Measurements from ENCODE around the gene CTXN3. TPM values are rescaled to one million over a fixed set of nuclear protein-coding genes. Genes with fewer than 3 reads are reported as not detected.
A peak's percentile ranks its signal among the peaks of the same experiment; 100 is the strongest.

Gene CTXN3
- total and polyA plus RNA-seq, 10 of the 15 experiments (the other 5 are each of a cell fraction or from before 2014, with no cell fraction given): not detected

DNA sequence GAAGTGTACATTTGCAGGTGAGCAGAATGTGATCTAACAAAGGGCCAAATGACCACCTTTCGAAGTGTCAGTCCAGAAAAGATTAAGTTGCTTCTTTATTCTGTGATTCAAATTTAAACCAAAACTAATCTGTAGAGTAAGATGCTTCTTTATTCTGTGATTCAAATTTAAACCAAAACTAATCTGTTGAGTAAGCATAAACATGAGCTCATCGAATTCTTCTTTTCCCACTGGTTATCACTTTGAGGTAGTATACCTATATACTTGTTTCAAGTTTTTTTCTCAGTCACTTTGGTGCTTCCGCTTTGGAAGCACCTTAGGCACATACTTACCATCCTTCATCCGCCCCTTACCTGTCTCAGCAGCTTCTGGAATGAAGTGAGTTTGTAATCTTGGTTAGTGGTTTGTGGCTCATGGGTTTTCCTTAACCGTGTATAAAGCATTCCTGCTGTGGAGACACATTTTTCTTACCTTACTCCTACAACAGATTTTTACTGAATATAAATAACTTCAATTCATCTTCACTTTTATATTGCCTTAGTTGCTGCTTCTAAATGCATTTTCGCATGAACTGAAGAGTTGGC lies 40.7 kb upstream of the CTXN3 start (continued):
- TF ChIP-seq YY1 (IDR thresholded peaks at IDR 0.05; ENCODE audit: low read depth, low read length) (no peak), ETV6 (conservative IDR thresholded peaks at IDR 0.05 in 1 of 2, IDR thresholded peaks at IDR 0.05 in 1 of 2; ENCODE audit: borderline replicate concordance in 1 of 2, low read depth in 1 of 2) (no peak), ZNF622 (IDR thresholded peaks at IDR 0.05) (no peak), HDGF (IDR thresholded peaks at IDR 0.05) (no peak), JUNB (IDR thresholded peaks at IDR 0.05) (peak; percentile 70), CREB1 (IDR thresholded peaks at IDR 0.05; ENCODE audit: low read depth) (no peak), ZNF217 (IDR thresholded peaks at IDR 0.05) (no peak)

- Histone ChIP-seq H3K4me1 (ENCODE audit: control insufficient read depth, insufficient read depth, low read length) (no peaks in the 10 kb centered on the region), H3K79me2 (ENCODE audit: control insufficient read depth, insufficient read depth, low read length) (no peaks in the 10 kb centered on the region), H3K27ac (ENCODE audit: control insufficient read depth, insufficient read depth) (no peak overlapping the region), H3K4me3 (no peak overlapping the region), H2AFZ (ENCODE audit: control insufficient read depth, low read depth, low read length) (no peak overlapping the region), H3K27me3 (replicated peaks in 1 of 2; ENCODE audit: control insufficient read depth in 2 of 2, insufficient read depth in 2 of 2, low read length in 1 of 2) (0 out of 4 replicates have a peak, but pooled peaks cover 0 to 3% of the 10 kb centered on the region in 2 experiments), H3K9me3 (replicated peaks; ENCODE audit: control insufficient read depth, insufficient read depth, low read length) (no peaks in the 10 kb centered on the region), H3K36me3 (ENCODE audit: control insufficient read depth in 2 of 2, insufficient read depth in 2 of 2, low read length in 1 of 2) (no peaks in the 10 kb centered on the region), H3K4me2 (ENCODE audit: control insufficient read depth, insufficient read depth) (no peak overlapping the region), H4K20me1 (ENCODE audit: control insufficient read depth, insufficient read depth) (no peaks in the 10 kb centered on the region), H3K9ac (ENCODE audit: control insufficient read depth, insufficient read depth, low read length) (no peak overlapping the region)
- ChIA-PET SMC1A (ENCODE audit: uncharacterized antibody, unreplicated experiment) (interaction anchor here (0.8 to 1.4 kb wide), 5 partner anchors 10 to 89 kb away, joined by 3 to 5 read pairs (median 4); no protein-coding TSS in a partner anchor), POLR2A (interaction anchor here (1.5 kb wide), 2 partner anchors 9 to 37 kb away, joined by 3 to 4 read pairs; no protein-coding TSS in a partner anchor), RAD21 (ENCODE audit: unreplicated experiment) (interaction anchor here (1.1 to 2.3 kb wide), 4 partner anchors 9 to 38 kb away, joined by 3 to 12 read pairs (median 3); no protein-coding TSS in a partner anchor), CTCF (interaction anchor here (1.3 to 2.0 kb wide), 3 partner anchors 36 to 45 kb away, joined by 3 to 7 read pairs (median 3); no protein-coding TSS in a partner anchor)
- in situ Hi-C loops (cut with MboI): no loop called here
- ATAC-seq (no peak), FAIRE-seq (no peak), DNase-seq (ENCODE audit: low read depth, low spot score) (no peak)
- WGBS (ENCODE audit: insufficient coverage, insufficient replicate concordance, low lambda C conversion rate, missing lambda C conversion rate): 38% methylated on average over 2 of the region's 2 CpGs
- no TSS peak for BruUV-seq (replicated peaks)
- intact Hi-C loops (cut with micrococcal nuclease; ENCODE audit: unreplicated experiment): no loop called here
- TF ChIP-seq, protein P1, sequence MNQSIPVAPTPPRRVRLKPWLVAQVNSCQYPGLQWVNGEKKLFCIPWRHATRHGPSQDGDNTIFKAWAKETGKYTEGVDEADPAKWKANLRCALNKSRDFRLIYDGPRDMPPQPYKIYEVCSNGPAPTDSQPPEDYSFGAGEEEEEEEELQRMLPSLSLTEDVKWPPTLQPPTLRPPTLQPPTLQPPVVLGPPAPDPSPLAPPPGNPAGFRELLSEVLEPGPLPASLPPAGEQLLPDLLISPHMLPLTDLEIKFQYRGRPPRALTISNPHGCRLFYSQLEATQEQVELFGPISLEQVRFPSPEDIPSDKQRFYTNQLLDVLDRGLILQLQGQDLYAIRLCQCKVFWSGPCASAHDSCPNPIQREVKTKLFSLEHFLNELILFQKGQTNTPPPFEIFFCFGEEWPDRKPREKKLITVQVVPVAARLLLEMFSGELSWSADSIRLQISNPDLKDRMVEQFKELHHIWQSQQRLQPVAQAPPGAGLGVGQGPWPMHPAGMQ (IDR thresholded peaks at IDR 0.05; ENCODE audit: borderline replicate concordance): no peak
- TF ChIP-seq USF2 (IDR thresholded peaks at IDR 0.05; ENCODE audit: borderline replicate concordance, low read depth, low read length) (no peak), NFYB (IDR thresholded peaks at IDR 0.05; ENCODE audit: insufficient read depth, low read depth, low read length) (no peak), BMI1 (IDR thresholded peaks at IDR 0.05; ENCODE audit: borderline replicate concordance) (no peak), SRF (IDR thresholded peaks at IDR 0.05; ENCODE audit: low read depth in 2 of 2, low read length in 2 of 2) (no peak), ZBTB4 (CRISPR knock-in tag; IDR thresholded peaks at IDR 0.05) (no peak), PAX5 (IDR thresholded peaks at IDR 0.05; ENCODE audit: borderline replicate concordance, low read depth, low read length) (no peak), ZNF622 (IDR thresholded peaks at IDR 0.05) (no peak), DPF2 (IDR thresholded peaks at IDR 0.05) (no peak), CBX3 (IDR thresholded peaks at IDR 0.05; ENCODE audit: borderline replicate concordance, low read depth) (no peak)
- TF ChIP-seq, protein P2, sequence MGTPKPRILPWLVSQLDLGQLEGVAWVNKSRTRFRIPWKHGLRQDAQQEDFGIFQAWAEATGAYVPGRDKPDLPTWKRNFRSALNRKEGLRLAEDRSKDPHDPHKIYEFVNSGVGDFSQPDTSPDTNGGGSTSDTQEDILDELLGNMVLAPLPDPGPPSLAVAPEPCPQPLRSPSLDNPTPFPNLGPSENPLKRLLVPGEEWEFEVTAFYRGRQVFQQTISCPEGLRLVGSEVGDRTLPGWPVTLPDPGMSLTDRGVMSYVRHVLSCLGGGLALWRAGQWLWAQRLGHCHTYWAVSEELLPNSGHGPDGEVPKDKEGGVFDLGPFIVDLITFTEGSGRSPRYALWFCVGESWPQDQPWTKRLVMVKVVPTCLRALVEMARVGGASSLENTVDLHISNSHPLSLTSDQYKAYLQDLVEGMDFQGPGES (IDR thresholded peaks at IDR 0.05): no peak
These were observed 39.9 kb upstream of the CTXN3 start for GRCh38 chr5:127609011-127609410.
